Mesenchymal stem cell (in vitro differentiated cells and primary cell): ENCODE data around the gene SIX5.

Experiments
- DNase-seq: peaks from one replicate; pipeline ENCODE4 v3.0.0-alpha.2; 2013
- H2AFZ ChIP-seq: one replicate; pipeline ENCODE4 v1.6.1; 2013; ENCODE audit warnings: low read depth, mild to moderate bottlenecking, control low read depth, inconsistent platforms, low read length, moderate library complexity
- H2AK5ac ChIP-seq: 2 replicates; pipeline ENCODE4 v1.6.1; 2013; ENCODE audit warnings: low read length, moderate library complexity, mild to moderate bottlenecking, inconsistent platforms; ENCODE audit not compliant: severe bottlenecking
- H2BK120ac ChIP-seq: one replicate; pipeline ENCODE4 v1.6.1; 2013; ENCODE audit warnings: low read depth, mild to moderate bottlenecking, inconsistent platforms, low read length, moderate library complexity
- H2BK12ac ChIP-seq, 2 experiments: one replicate each; pipeline ENCODE4 v1.6.1; 2013; ENCODE audit warnings: inconsistent platforms in 2 of 2, low read length in 2 of 2, mild to moderate bottlenecking in 2 of 2, moderate library complexity in 2 of 2, control low read depth in 1 of 2
- H2BK15ac ChIP-seq: one replicate; pipeline ENCODE4 v1.6.1; 2013; ENCODE audit warnings: mild to moderate bottlenecking, low read depth, inconsistent platforms; ENCODE audit not compliant: poor library complexity, severe bottlenecking
- H2BK5ac ChIP-seq: 2 replicates; pipeline ENCODE4 v1.6.1; 2013; ENCODE audit warnings: low read depth, mild to moderate bottlenecking, low read length, control low read depth, inconsistent platforms; ENCODE audit not compliant: poor library complexity, severe bottlenecking
- H3K14ac ChIP-seq, 2 experiments: one replicate each; pipeline ENCODE4 v1.6.1; 2013; ENCODE audit warnings: inconsistent platforms in 2 of 2, low read length in 2 of 2, control low read depth in 1 of 2, mild to moderate bottlenecking in 1 of 2, moderate library complexity in 1 of 2
- H3K18ac ChIP-seq, 2 experiments: one replicate each; pipeline ENCODE4 v1.6.1; 2013; ENCODE audit warnings: inconsistent platforms in 2 of 2, low read length in 2 of 2, control low read depth in 1 of 2, low read depth in 1 of 2, mild to moderate bottlenecking in 1 of 2
- H3K23ac ChIP-seq, 2 experiments: one replicate each; pipeline ENCODE4 v1.6.1; 2013; ENCODE audit warnings: inconsistent platforms in 2 of 2, low read length in 2 of 2, mild to moderate bottlenecking in 2 of 2, moderate library complexity in 2 of 2, control low read depth in 1 of 2
- H3K27ac ChIP-seq: 2 replicates; pipeline ENCODE4 v1.5.1; 2013; ENCODE audit warnings: mild to moderate bottlenecking, moderate library complexity, low read length, control low read depth, inconsistent platforms; ENCODE audit not compliant: poor library complexity, severe bottlenecking
- H3K27me3 ChIP-seq, 2 experiments: 2 replicates each; pipeline versions ENCODE4 v1.6.1 to v1.7.0; 2013; ENCODE audit warnings: low read length in 2 of 2, mild to moderate bottlenecking in 2 of 2, moderate library complexity in 2 of 2, control low read depth in 1 of 2, inconsistent platforms in 1 of 2; ENCODE audit not compliant: control insufficient read depth in 1 of 2, insufficient read depth in 1 of 2
- H3K36me3 ChIP-seq, 2 experiments: 2 replicates each; pipeline versions ENCODE4 v1.6.1 to v1.7.0; 2013; ENCODE audit warnings: low read length in 2 of 2, control low read depth in 1 of 2, inconsistent platforms in 1 of 2, low read depth in 1 of 2, mild to moderate bottlenecking in 1 of 2; ENCODE audit not compliant: insufficient read depth in 2 of 2, control insufficient read depth in 1 of 2
- H3K4ac ChIP-seq, 2 experiments: one replicate each; pipeline ENCODE4 v1.6.1; 2013; ENCODE audit warnings: inconsistent platforms in 2 of 2, low read length in 2 of 2, mild to moderate bottlenecking in 2 of 2, moderate library complexity in 2 of 2, control low read depth in 1 of 2, low read depth in 1 of 2
- H3K4me1 ChIP-seq: 2 replicates; pipeline ENCODE4 v1.6.1; 2013; ENCODE audit warnings: low read depth, low read length, control low read depth; ENCODE audit not compliant: control insufficient read depth, insufficient read depth
- H3K4me2 ChIP-seq: 2 replicates; pipeline ENCODE4 v1.6.1; 2013; ENCODE audit warnings: low read length, mild to moderate bottlenecking, inconsistent platforms; ENCODE audit not compliant: poor library complexity, severe bottlenecking
- H3K4me3 ChIP-seq, 2 experiments: 2 replicates each; pipeline versions ENCODE4 v1.5.1 to v1.7.0; 2013; ENCODE audit warnings: low read length in 2 of 2, mild to moderate bottlenecking in 2 of 2, control low read depth in 1 of 2, low read depth in 1 of 2; ENCODE audit not compliant: insufficient read depth in 1 of 2
- H3K79me1 ChIP-seq: replicated peaks from 2 replicates; pipeline ENCODE4 v1.6.1; 2013; ENCODE audit warnings: mild to moderate bottlenecking, control low read depth, low read length, inconsistent platforms; ENCODE audit not compliant: poor library complexity, severe bottlenecking
- H3K9ac ChIP-seq: 2 replicates; pipeline ENCODE4 v1.7.0; 2013; ENCODE audit warnings: mild to moderate bottlenecking, low read length, moderate library complexity
- H3K9me3 ChIP-seq: 2 replicates; pipeline ENCODE4 v1.7.0; 2013; ENCODE audit warnings: mild to moderate bottlenecking, low read length; ENCODE audit not compliant: control insufficient read depth
- H4K8ac ChIP-seq: one replicate; pipeline ENCODE4 v1.6.1; 2013; ENCODE audit warnings: inconsistent platforms, mild to moderate bottlenecking, low read length, moderate library complexity
- H4K91ac ChIP-seq: one replicate; pipeline ENCODE4 v1.6.1; 2013; ENCODE audit warnings: mild to moderate bottlenecking, low read length, inconsistent platforms
- WGBS: methylation state at CpG from one replicate; pipeline ENCODE4 v1.1.7; 2013; ENCODE audit warnings: mixed read lengths; 5-methylcytosine and 5-hydroxymethylcytosine counted together

SIX5 gene

DNA sequence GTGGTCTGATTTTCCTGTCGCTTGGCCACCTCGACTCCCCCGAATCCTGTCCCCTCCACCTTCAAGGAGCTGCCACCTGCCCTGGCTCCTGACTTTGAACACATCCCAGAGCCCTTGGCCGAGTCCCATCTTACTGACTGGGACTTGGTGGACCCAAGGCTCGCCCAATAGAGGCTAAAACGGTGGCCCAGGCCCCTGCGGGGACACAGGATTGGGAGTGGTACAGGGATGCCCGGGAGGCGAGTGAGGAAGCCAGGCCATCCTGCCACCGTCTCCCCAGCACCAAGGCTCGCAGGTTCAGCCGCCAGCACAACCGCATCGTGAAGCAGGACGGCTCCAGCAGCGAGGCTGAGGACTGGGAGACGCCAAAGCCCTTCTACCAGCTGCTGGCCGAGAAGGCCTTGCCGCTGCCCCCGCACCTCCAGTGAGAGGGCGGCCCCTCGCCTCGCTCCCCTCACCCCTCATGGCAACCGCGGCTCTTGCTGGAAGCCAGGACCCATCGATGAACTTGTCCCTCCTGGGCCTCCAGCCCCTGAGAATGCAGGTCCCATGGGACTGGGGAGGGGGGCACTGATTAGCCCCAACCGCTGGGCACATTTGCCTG is 5.3 kb downstream of the SIX5 start:
- Histone ChIP-seq H4K8ac (no peak overlapping the region), H3K27ac (no peak overlapping the region), H3K4ac (no peak overlapping the region), H3K4me2 (no peak overlapping the region), H3K36me3 (peaks cover 4 to 17% of the 10 kb centered on the region in 2 experiments), H3K9me3 (no peaks in the 10 kb centered on the region), H3K4me3 (no peak overlapping the region), H2BK5ac (no peak overlapping the region), H2BK15ac (no peak overlapping the region), H2BK12ac (peak overlapping the region in 1 of 2 experiments; percentile 68), H3K4me1 (peaks cover 37% of the 10 kb centered on the region), H3K23ac (no peak overlapping the region), H4K91ac (peak overlapping the region; percentile 23), H2AFZ (no peak overlapping the region), H2BK120ac (no peak overlapping the region), H3K79me1 (peaks cover 14% of the 10 kb centered on the region), H3K18ac (no peak overlapping the region), H2AK5ac (no peak overlapping the region), H3K14ac (peak overlapping the region in 1 of 2 experiments; percentile 66), H3K9ac (peak overlapping the region; percentile 43), H3K27me3 (peaks cover 4 to 17% of the 10 kb centered on the region in 2 experiments)
- 76% methylated on average over 27 of the region's 27 CpGs for WGBS
- no peak for DNase-seq

DNA sequence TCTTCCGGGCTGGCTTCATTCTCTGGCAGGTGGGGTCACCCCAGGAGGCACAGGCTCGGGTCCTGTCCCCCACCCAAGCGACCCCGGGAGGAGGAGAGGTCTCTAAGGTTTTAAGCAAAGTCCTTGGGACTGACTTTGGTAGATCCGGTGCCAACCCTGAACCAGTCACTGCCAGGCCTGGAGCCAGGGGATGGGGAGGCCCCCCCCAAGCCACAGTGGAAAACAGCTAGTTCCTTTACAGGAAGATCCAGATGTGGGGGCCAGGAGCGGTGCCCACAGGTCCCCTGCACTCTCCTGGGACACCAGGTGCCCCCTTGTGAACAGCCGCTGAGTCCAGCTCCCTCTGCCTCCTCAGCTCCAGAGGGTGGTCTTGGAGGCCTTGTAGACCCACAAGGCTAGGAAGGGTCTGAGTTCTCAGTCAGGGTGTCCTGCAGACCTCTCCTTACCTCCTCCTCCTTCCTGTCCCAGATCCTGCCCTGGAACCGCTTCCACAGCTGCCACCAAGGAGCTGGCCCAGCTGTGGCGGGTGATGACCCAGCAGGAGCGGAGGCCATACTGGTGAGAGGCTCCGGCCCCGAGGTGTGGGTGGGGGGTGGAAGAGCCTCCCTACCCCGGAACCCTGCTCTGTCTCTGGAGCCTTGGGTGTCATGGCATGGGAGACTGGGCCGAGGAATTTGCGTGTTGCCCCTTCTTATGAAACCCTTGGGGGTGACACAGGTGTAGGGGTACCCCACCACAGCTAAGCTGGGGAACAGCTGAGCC is 6.0 kb downstream of the SIX5 start:
- Histone ChIP-seq H3K9ac (no peak overlapping the region), H4K8ac (no peak overlapping the region), H3K27ac (no peak overlapping the region), H3K18ac (peak overlapping the region in 1 of 2 experiments; percentile 5), H3K4ac (no peak overlapping the region), H2AK5ac (no peak overlapping the region), H3K4me2 (no peak overlapping the region), H3K4me1 (peaks cover 37% of the 10 kb centered on the region), H2BK15ac (no peak overlapping the region), H3K14ac (no peak overlapping the region), H2BK120ac (no peak overlapping the region), H2BK5ac (no peak overlapping the region), H3K27me3 (peaks cover 4 to 17% of the 10 kb centered on the region in 2 experiments), H3K79me1 (peaks cover 14% of the 10 kb centered on the region), H2AFZ (no peak overlapping the region), H3K9me3 (no peaks in the 10 kb centered on the region), H3K23ac (no peak overlapping the region), H4K91ac (no peak overlapping the region), H3K36me3 (peaks cover 4 to 17% of the 10 kb centered on the region in 2 experiments), H2BK12ac (no peak overlapping the region), H3K4me3 (no peak overlapping the region)
- no peak for DNase-seq
- 96% methylated on average over 15 of the region's 15 CpGs for WGBS

DNA sequence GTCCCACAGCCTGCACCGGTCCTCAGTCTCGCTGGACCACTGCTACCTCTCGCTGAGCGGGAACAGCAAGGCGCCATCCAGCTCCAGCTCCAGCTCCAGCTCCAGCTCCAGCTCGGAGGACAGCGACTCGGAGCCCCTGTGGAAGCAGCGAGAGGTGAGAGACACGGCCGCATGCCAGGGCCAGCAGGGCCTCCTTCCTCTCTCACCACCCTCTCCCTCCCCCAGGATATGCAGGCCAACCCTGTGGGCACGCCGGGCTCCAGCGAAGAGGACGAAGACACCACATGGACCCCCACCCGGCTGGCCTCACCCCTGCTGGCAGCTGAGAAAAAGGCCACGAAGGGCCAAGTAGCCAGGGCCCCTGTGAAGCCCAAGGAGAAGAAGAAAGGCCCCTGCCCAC is 7.3 kb downstream of the SIX5 start:
- H3K4me1 ChIP-seq = peaks cover 29% of the 10 kb centered on the region

GRCh38 chr19:45758921-45759320 is 10.1 kb downstream of the SIX5 start:
- H3K9me3 ChIP-seq = no peaks in the 10 kb centered on the region
- peaks cover 0 to 3% of the 10 kb centered on the region in 2 experiments for H3K36me3 ChIP-seq
- peaks cover 3% of the 10 kb centered on the region for H3K4me1 ChIP-seq
- no peak overlapping the region for H2BK120ac ChIP-seq
- H3K9ac ChIP-seq = no peak overlapping the region
- peak overlapping the region; percentile 2 for H2BK15ac ChIP-seq
- H3K79me1 ChIP-seq = no peaks in the 10 kb centered on the region
- H3K4me3 ChIP-seq = no peak overlapping the region
- H4K91ac ChIP-seq = no peak overlapping the region
- no peak overlapping the region for H3K4me2 ChIP-seq
- no peak overlapping the region for H3K4ac ChIP-seq
- no peak overlapping the region for H3K23ac ChIP-seq
- peaks cover 4 to 19% of the 10 kb centered on the region in 2 experiments for H3K27me3 ChIP-seq
- no peak overlapping the region for H2AFZ ChIP-seq
- no peak overlapping the region for H2AK5ac ChIP-seq
- no peak overlapping the region for H4K8ac ChIP-seq
- H3K14ac ChIP-seq = no peak overlapping the region
- WGBS = 85% methylated on average over 9 of the region's 9 CpGs
- no peak overlapping the region for H2BK12ac ChIP-seq
- no peak for DNase-seq
- H3K18ac ChIP-seq = no peak overlapping the region
- H3K27ac ChIP-seq = no peak overlapping the region
- H2BK5ac ChIP-seq = no peak overlapping the region

More for the DNA sequence above, 7.3 kb downstream of the SIX5 start:
- Histone ChIP-seq H3K36me3 (peaks cover 4 to 17% of the 10 kb centered on the region in 2 experiments), H3K9ac (no peak overlapping the region), H2AK5ac (no peak overlapping the region), H3K14ac (no peak overlapping the region), H2BK15ac (no peak overlapping the region), H3K9me3 (no peaks in the 10 kb centered on the region), H3K23ac (no peak overlapping the region), H3K4ac (no peak overlapping the region), H4K91ac (no peak overlapping the region), H3K18ac (no peak overlapping the region), H2BK12ac (no peak overlapping the region), H3K79me1 (peaks cover 14% of the 10 kb centered on the region), H3K4me2 (no peak overlapping the region), H3K4me3 (no peak overlapping the region), H4K8ac (no peak overlapping the region), H2AFZ (no peak overlapping the region), H2BK5ac (no peak overlapping the region), H3K27ac (no peak overlapping the region), H3K27me3 (peaks cover 4 to 21% of the 10 kb centered on the region in 2 experiments), H2BK120ac (no peak overlapping the region)
- no peak for DNase-seq
- WGBS = 80% methylated on average over 17 of the region's 17 CpGs
